A204.1 (cell line): ENCODE measurements around the gene E2F8.

Experiments used
- FAIRE-seq: peaks from 2 replicates; lab custom pipeline; 2012; peaks lifted over from hg19 to GRCh38; lab: Jason Lieb, UNC

E2F8 gene

GRCh38 chr11:19252394-19253152, 11.8 kb upstream of the E2F8 start:
- FAIRE-seq = no peak

- FAIRE-seq = no peak
Observed at GRCh38 chr11:19251577-19251976, 10.8 kb upstream of the E2F8 start.

DNA sequence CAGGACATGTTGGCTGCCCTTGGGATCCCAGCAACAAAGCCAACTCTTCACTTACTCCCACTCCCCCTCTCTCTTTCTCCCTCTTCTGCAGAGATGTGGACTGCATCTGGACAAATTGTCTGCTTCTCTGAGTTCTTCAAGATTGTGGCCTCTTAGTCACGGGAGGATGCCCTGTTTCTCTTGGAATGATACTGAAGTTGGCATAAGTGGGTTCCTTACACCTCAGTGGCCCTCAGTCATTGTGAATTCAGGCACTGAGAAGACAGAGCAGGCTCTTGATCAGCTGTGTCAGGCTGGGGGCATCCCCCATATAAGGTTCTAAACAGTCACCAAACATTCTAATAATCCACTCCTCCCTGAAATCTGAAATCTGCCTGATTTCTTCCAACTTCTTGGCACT, 6.1 kb upstream of the E2F8 start:
- no peak for FAIRE-seq

GRCh38 chr11:19245351-19245750, 4.6 kb upstream of the E2F8 start:
- FAIRE-seq = no peak

DNA sequence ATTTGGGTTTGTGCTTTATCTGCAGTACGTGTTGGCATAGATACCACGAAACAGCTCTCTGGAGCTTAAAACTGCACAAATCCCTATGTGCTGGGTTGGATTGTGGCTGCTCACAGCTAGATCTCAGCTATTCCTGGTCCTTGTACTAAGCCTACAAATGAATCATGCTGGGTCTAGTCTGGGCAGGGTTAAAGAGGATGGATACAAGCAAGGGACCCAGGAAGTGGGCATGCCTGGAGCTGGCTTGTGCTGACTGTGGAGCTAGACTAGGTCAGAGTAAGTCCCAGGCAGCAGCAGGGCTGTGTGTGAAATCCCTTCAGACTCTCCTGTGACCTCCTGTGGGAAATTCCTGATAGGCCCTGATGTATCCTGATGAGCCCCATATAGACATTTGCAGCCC, 3.9 kb upstream of the E2F8 start:
- FAIRE-seq = no peak

DNA sequence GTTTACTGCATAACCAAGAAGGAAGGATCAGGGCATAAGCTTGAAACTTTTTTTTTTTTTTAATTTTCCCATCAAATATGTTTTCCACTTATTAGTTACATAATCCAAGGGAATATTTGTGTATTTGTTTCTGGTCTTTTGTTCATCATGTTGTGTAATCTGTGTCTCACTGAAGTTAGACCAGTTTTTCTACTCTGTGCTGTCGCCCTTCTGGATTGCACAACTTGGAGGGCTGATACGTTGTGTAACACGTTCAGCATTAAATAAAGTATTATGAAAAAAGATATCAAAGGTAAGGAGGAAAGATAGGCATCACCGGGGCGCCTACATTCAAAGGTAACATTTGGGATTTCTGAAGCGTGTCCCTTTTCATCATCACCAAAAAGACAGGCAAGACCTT, 3.3 kb upstream of the E2F8 start:
- no peak for FAIRE-seq

- FAIRE-seq = no peak
Observed at GRCh38 chr11:19243613-19244012, 2.9 kb upstream of the E2F8 start.

GRCh38 chr11:19243143-19243542, 2.4 kb upstream of the E2F8 start:
- no peak for FAIRE-seq

DNA sequence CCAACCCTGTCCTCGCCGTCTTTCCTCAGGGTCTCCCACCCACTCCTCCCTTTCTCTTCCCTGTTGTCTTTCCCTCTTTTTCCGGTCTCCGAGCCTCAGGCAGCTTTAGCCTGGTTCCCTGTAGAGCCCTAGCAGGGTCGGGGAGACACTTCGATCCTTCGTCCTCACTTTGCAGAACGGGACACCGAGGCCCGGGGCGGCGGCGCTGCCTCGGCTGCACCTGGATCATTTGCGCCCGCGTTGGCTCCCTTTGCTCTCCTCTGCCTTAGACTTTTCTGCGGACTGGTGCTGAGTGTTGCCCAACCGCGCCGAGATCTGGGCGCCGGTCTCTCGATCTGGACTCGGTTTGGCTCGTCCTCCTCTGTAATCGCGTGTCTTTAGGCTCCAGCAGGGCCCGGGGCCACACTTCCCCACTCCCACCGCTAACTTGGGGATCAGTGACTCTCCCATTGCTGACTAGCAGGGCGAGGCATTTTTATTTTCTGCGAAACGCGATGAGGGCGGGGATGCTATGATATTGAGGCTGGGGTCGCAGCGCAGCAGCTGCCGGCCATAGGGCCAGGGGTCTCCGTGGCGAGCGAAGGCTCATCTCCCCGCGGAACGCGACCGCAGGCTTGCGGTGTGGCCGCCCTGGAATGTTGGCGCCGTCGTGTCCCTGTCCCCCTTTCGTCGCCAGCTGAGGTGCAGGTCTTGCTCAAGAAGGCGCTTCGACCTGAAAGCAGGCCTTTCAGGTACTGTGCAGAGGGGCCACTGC, 1.6 kb upstream of the E2F8 start:
- FAIRE-seq = no peak

DNA sequence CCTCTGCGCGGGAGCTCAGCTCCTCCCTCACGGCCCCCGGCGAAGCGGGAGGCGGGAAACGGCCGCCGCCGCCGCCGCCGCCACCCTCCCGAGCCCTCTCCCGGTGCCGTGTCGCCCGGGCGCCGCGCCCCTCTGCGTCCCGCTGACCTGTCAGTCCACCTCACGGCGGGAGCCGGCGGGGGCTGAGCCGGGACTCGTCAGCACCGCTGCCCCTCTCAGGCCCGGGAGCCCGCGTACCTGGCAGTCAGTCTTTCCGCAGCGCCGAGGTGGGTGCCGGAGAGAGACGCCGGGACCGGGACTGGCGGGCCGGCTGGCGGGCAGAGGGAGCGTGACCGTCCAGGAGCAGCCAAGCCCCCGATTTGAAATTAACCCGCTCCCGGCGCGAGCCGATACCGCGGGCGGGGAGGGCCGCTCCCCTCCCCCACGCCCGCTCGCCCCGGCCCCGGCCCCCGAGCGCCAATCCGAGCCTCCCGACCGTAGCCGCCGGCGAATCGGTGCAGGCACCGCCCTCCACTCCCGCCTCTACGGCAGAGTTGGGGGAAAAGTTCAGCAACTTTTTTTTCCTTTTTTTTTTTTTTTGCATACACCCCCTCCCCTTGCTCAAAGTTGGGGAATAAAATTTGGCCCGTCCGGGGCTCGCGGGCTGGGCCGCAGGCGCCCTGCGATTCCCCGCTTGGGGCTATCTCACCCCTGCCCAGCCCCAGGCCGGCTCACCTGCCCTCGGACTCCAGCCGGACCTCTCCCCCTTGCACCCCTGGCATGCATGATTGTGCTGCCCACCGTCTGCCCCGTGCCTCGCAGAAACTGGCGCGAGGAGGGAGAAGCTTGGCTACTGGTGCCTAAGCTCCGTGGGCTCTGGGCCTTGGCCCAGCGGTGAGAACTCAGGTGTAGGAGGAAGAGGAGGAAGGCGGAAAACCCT, 774 bp upstream of the E2F8 start:
- FAIRE-seq = no peak

DNA sequence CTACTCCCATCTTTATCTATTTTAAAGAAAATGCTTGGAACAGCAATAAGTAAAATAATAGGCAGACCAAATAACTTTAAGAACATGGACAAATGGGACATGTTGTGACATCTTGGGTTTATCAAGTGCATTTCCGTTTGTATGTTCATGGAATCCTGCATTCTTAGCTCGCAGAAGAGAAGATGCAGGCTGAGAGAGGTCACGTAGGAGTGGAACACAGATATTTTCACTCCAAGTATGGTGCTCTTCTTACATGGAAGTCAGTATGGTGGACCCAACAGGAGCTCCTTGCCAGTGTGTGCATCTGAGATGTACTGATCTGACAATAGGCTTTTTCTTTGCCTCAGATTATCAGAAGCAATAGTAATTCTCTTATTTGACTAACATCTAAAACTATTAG, 1.7 kb downstream of the E2F8 start:
- FAIRE-seq = no peak

DNA sequence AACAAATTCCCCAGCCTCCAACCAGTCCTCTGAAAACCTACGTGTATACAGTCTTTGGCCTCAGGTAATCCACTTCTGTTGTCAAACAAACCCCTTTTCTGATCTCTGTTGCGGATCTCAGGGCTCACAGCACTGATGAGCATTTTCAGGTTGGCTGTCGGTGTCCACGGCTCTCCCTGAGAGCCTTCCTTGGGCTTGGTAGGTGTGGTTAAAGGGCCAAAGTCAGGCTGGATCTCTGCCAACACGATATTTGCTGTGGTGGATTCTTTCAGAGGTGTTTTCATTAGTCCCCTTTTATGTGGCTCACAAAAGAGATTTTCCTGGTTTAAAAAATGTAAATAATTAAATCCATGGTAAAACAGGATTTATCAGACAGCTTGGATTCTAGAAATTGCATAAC, 2.9 kb downstream of the E2F8 start:
- no peak for FAIRE-seq

DNA sequence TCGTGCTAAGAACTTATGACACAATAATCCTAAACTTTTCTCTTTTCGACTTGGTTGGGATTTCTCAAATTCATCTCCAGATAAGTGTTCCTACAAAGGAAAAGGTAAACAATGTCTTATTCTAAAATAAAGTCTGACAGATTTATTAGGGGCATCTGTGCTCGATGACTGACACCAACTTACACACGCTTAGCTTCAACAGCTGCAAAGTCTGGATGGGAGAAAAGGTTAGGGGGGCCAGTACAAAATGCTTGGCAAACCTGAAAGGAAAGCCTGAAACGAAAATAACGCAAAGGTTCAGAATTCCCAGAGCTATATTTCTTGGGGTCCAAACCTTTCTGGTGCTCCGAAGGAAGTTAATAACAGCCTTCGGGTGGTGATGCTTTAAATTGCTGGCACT, 3.4 kb downstream of the E2F8 start:
- no peak for FAIRE-seq

GRCh38 chr11:19234231-19234817, 6.4 kb downstream of the E2F8 start:
- FAIRE-seq = no peak

DNA sequence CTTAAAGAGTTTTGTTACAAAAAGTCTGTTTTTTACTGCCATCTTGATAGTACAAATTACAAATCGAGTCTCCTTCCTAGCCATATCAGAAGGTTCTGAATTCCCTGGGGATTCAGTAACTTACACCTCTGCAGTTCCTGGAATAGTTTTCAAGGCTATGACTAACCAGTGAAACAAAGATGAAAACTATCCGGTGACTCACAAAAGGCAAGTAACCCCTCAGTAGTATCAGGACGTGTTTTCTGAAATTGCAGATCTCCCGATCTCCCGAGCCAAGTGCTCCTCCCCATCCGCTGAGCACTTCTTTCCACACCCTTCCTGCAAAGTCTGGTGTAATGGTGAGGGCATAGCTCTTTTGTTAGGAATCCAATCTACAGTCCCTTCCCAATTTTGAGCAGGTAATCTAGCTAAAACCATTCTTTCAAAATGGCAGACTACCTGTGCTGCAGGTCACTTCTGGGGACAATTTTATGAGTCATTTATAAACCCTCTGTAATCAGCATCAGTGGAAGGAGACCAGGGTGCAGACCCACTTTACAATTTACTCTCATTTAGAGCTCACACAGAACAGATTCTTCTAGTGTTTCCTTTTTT, 7.7 kb downstream of the E2F8 start:
- no peak for FAIRE-seq

GRCh38 chr11:19229671-19230070, 11.1 kb downstream of the E2F8 start:
- FAIRE-seq = no peak

DNA sequence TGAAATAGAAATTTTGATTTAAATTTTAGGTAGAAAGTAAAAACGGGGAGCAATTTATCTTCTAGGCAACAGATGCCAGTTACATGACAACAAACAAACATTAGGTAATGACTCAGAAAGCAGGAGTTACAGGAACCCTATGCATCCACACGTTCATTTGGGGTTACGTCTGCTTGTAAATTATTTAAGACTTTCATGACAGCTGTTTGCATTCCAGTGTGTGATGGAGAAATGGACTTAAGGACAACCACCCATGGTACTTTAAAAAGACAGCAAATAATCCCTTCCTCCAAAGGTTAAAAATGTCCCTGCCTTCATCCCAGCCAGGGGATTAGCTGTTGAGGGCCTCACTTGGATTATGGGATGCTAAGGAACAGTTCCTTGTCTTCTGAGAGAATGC, 11.8 kb downstream of the E2F8 start:
- FAIRE-seq = no peak

DNA sequence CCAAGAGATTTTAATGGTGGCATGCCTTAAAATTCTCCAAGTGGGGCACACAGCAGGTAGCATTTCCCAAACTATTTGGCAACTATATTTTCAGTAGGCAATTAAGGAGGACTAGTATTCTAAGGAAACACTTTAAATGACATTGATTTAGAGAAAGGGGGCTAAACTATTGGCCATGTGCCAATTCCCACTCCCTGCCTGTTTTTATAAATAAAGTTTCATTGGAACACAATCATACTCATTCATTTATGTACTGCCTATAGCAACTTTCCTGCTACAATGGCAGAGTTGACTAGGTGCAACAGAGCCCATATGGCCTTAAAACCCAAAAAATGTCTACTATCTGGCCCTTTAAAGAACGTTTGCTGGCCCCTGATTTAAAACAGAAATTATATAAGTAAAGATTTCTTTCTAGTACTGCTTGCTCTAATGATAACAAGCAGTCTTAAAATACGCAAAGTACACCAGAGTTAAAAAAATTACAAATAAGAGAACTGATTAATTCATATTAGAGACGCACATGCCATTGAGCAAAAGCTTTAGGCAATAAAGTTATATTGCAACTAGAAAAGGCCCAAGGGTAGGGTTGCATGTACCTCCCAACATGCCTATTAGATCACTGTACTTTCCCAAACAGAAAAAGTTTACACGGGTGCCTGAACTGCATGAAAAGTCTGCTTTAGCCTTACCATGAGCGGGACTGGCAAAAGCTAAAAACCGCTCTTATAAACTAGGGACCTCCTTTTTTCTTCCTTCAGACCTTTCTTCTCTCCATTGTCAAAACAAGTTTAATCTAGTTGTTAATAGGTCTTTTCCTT, 14.2 kb downstream of the E2F8 start:
- FAIRE-seq = no peak

DNA sequence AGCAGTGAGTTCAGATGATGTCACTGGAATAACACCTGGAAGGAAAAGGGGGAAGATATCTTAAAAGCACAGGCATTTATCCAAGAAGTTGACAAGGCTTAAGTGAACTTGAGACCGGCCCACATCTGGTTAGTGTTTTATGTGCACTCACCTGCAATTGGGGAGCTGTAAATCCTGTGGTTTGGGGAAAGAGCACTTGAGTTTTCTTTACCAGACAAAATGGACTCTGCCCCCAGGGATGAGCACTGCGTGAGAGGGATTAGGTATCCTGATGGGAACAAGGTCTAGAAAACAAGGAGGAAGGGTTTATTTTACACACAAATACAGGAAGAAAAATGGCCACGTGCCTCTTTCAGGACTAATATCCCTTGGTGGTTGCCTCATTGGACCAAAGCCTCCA, 15.2 kb downstream of the E2F8 start:
- no peak for FAIRE-seq

- no peak for FAIRE-seq
Observed at GRCh38 chr11:19225123-19225522, 15.6 kb downstream of the E2F8 start.
